Measurements from ENCODE around the gene SPATA13. TPM values are rescaled to one million over a fixed set of nuclear protein-coding genes. Genes with fewer than 3 reads are reported as not detected.
"Not testable (repeated sequence)": the region's sequence is repeated elsewhere in the genome, so short reads cannot be mapped to it uniquely, and the experiment has no call there.

The SPATA13 gene
- total RNA-seq, 2 donors from 2014 or later = 8.5 to 8.8 TPM

DNA sequence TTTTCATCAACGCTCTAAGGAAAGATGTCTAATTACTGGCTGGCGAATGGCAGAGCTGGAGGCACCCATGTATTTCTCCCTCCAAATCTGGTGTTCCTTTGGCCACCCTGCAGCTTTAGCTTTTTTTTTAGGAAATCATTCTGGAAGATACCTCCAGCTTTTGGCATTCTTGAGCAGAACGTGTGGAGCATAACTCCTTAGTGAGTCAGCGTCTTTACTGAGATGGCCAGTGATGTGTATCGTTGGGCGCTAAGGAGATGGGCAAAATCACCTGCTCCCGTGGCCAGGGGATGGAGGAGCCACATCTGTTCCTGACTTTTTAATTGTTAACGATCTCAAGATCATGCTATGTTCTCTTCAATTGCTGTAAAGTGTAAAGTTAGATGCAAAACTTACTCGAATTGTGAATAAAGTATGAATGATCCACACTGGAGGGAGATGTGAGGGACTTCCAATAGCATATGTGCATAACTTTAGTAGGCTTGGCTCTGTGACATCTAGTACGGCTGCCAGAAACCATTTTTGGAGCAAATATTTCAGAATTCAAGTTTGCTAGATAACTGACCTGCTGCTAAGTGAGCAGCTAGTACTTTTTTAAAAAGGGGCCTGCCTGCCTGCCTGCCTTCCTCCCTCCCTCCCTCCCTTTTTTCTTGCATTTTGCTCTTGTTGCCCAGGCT, 124.5 kb downstream of the SPATA13 start:
- DNase-seq (ENCODE audit: low spot score) = no peak
- intact Hi-C loops (cut with DNase I) = no loop called here

DNA sequence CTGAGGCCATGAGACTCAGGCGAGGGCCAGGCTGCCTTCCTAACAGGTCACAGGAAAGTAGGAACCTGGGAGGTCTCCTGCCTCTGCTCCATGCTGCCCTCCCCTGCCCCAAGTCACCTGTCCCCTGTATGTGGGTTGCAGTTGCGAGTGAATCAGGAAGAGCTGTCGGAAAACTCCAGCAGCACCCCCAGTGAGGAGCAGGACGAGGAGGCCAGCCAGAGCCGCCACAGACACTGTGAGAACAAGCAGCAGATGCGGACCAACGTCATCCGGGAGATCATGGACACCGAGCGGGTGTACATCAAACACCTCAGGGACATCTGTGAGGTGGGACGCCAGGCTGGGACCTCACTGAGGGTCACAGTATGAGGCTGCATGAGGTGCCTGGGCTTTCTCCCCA, 126.1 kb downstream of the SPATA13 start:
- intact Hi-C loops (cut with DNase I) = no loop called here
- DNase-seq (ENCODE audit: low spot score) = no peak

DNA sequence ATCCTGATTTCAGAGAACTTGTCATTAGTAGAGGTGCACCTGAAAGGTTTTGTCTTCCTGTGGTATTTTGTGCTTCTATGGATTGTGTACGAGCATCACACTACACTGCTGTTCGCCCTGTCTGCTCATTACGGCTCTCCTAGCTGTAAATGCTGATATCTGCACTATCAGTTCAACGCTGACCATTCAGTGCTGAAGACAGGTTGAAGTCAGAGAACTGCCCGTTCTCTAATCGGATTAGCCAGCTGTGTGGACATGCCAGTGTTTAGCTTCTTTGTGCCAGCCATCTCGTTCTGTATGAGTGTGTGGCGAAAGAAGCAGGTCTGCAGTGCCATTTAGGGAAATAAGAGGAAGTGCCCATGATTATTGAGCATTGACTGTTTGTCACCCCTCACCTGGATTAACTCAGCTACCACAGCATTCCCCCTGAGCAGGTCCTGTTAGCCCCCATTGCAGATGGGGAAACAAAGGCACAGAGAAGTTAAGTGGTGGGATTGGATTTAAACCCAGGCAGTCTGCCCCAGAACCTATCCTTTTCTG, 127.3 kb downstream of the SPATA13 start:
- DNase-seq (ENCODE audit: low spot score) = no peak
- intact Hi-C loops (cut with DNase I) = no loop called here

DNA sequence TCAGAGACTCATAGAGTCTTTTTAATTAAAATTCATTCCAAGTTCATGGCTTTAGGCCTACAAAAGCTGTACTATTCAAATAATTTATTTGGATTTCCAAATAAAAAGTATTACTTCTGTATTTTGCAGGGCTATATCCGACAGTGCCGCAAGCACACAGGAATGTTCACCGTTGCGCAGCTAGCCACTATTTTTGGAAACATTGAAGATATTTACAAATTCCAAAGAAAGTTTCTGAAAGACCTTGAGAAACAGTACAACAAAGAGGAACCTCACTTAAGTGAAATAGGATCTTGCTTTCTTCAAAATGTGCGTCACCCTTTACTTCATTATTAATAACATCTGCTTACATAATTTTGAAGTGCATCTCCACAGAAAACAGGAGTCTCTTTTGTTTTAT, 128.3 kb downstream of the SPATA13 start:
- no peak for DNase-seq (ENCODE audit: low spot score)
- intact Hi-C loops (cut with DNase I) = no loop called here

DNA sequence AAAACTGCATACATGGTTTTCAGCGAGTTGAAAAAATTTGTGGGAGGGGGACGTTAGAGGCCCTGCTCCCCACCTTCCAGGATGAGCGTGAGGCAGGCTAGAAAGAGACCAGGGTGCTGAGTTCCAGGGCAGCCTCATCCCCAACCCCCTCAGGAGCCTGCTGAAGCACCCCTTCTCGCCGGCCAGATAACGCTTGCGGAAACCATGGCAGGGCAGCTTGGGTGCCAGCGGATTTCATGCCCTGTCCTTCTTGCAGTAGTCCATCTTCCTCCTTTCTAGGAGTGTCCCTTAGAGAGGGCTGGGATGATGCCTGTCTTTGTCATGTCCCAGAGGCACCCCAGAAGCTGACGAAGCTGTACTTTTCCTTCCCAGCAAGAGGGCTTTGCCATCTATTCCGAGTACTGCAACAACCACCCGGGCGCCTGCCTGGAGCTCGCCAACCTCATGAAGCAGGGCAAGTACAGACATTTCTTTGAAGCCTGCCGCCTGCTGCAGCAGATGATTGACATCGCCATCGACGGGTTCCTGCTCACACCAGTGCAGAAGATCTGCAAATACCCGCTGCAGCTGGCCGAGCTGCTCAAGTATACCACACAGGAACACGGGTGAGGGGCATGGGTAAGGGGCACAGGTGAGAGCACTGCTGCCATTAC, 129.9 kb downstream of the SPATA13 start:
- intact Hi-C loops (cut with DNase I) = no loop called here
- DNase-seq (ENCODE audit: low spot score) = no peak

DNA sequence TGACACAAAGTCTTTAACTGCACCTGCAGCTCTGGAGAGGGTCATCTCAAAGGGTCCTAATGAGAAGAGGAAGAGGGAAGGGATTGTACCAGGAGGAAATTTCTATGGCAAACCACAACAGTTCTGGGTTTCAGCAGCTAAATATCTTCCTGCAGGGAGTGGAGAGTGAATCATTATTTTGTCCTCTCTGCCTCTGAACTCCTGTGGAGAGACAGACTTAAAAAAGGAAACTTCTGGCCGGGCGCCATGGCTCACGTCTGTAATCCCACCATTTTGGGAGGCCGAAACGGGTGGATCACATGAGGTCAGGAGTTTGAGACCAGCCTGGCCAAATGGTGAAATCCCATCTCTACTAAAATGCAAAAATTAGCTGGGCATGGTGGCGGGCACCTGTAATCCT, 132.0 kb downstream of the SPATA13 start:
- intact Hi-C loops (cut with DNase I) = no loop called here

DNA sequence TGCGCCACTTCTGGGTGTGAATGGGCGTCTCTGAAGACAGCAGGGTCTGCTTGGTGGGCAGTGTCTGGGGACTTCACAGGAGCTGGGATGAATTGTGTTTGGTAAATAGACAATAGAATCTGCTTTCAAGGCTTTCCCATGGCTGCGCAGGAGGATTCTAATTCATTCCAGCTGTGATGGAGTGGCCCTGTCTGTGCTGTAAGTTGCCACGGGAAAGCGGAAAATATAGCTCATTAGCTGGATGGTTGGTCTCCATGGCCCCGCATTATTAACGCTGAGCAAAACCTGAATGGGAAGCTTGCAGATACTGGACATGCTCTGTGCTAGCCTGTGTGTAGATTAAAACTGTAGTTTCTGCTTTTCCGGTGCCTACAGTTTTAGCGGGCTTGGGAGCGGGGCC, 133.2 kb downstream of the SPATA13 start:
- intact Hi-C loops (cut with DNase I) = no loop called here
- no peak for DNase-seq (ENCODE audit: low spot score)

More for the DNA sequence above, 132.0 kb downstream of the SPATA13 start:
- DNase-seq (ENCODE audit: low spot score) = no peak

DNA sequence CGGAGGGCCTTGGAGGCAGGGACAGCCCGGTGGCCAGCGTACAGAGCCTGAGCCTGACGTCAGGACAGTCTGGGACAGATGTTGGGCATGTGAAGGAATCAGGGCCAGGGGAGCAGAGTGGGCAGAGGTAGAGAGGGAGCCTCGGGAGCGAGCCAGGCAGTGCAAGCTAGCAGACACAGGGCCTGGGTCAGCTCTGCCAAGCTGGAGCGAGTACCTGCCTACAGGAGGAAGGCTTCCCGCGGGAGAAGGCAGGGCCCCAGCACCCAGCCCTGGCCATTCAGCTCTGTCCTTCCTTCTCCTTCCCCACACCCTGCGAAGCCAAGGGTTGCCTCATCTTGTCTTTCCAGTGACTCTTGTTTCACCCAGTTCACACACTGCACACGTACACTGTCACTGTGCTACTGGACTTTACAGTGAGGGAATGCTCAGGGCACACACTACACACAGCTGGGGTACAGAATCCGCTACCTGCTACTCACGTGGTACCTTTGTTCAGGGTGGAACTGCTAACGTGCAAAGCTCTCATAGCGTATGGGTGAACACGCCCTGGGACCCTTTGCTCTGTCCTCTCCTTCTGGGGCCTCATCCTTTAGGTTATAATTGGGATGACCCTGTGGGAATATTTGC, 139.1 kb downstream of the SPATA13 start:
- intact Hi-C loops (cut with DNase I) = no loop called here
- no peak for DNase-seq (ENCODE audit: low spot score)

DNA sequence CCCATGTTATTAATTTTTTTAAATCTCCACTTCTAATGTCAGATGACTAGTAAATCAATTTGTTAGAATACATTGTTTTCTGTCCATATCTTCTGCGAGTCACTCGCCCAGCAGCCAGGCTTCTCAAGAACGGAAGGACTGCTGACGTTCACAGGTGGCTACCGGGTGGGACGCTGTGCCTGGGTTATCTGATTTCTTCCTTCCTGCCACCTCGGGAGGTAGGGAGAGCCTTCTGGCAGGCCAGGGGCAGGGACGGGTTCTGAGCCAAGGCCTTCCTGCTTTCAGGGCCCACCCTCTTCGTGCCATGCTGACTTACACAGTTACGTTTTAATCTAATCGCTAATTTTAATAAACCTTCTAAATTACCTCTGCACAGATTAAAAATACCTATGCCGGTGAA, 140.9 kb downstream of the SPATA13 start:
- no peak for DNase-seq (ENCODE audit: low spot score)

DNA sequence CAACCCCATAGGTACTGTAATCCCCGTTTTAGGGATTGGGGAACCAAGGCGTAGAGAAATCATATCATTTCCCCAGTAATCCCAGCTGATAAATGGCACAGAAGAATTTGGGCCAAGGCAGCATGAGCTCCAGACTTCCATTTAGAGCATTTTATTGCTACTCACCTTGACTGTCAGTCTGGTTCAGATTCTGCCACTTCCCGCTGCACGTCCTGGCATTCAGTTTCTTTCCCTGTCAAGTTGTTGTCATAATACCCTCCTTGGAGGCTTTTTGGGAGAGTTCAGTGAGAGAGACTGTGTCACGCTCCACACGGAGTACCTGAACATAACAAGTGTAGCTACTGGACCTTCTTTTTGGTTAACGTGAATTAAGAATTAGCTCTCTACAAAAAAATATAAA, 141.4 kb downstream of the SPATA13 start:
- no peak for DNase-seq (ENCODE audit: low spot score)
- intact Hi-C loops (cut with DNase I) = no loop called here

More for the DNA sequence above, 140.9 kb downstream of the SPATA13 start:
- intact Hi-C loops (cut with DNase I) = no loop called here

DNA sequence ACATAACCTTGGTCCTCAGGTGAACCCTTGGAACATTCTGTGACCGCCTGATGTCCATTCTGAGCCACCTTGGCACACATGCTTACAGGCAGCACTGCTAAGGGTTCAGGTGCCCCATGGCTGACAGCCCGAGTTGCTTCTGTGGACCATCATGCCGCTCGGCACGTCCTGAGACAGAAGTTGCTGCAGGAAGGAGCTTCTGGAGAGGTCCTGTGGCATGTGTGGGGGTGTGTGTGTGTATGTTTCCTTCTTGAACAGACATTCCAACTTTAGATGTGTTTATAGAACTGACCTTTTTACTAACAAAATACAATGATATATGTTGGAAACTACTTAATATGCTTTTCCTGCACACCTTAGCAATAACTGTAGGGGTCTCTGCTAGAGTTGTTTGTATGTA, 144.1 kb downstream of the SPATA13 start:
- DNase-seq (ENCODE audit: low spot score) = no peak
- intact Hi-C loops (cut with DNase I) = no loop called here

DNA sequence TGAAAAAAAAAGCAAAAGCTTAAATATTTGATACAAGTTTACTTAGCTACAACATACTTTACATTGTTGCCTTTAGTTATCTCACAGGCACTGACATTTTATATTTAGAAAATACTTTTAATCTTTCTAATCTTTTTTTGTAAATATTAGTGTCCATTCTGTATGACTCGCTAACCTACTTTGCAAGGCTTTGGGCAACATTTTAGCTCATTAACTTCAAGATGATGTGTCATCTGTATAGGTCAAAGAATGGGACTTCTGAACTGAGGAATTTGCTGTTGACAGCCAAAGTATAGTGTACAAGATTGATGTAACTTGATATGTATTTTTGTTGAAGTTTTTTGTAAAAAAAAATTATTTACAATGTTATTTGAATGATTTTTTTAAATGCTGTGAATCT, 146.1 kb downstream of the SPATA13 start:
- intact Hi-C loops (cut with DNase I) = no loop called here
- DNase-seq (ENCODE audit: low spot score) = no peak

DNA sequence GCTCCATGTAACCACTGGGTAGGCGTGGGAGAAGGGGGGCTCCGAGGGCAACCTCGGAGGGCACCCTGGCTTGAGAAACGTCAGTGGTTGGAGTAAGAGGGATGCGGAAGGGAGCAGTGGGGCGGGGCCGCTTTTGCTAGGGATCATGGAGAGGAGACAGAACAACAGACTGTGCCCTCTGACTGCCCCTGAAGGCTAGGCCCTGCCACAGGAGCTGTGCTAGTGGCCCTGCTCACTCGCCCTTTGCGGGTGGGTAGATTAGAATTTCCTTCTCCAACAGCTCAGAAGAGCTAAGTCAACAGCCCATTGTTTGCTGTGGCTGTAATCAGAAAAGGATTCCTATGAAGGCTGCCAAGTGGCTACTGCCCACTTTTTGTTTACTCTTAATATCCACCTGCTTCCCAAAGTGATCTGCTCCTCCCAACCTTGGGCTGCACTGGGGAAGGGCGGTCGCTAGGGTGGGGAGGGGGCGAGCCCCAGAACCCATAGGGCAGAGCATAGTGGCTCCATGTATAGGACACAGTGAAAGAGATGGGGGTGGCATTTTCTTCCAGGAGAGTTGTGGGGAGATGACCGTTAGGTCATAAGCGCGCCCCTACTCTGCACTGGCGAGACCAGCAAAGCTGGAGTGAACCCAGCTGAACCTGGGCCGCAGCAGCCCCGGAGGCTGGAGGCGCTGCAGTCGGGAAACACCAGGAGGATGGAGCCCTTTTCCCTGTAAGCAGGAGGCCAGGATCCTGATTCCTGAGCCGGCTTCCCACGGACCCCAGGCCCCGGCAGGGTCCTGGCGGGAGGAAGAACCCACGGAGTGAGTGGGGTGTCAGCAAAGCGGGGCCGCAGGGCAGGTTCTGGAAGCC, 146.9 kb downstream of the SPATA13 start:
- no peak for DNase-seq (ENCODE audit: low spot score)
- intact Hi-C loops (cut with DNase I) = no loop called here

DNA sequence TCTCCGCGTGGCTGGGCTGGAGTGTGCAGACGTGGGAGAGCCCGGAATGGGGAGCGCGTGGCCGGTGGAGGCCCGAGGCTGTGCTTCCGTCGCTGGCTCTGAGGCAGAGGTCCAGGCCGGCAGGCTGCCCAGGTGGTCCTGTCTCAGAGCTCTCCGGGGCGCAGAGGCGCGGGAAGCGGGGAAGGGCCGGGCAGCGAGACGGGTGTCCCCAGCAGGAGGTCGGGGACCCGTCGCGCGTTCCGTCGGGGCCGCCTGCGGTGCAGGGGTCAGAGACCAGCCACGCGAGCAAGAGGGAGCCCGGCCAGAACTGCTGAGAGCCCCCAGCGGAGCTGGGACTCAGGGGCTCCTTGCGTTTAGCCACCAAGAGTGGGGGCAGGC, 147.5 kb downstream of the SPATA13 start:
- DNase-seq (ENCODE audit: low spot score) = no peak
- intact Hi-C loops (cut with DNase I) = no loop called here

DNA sequence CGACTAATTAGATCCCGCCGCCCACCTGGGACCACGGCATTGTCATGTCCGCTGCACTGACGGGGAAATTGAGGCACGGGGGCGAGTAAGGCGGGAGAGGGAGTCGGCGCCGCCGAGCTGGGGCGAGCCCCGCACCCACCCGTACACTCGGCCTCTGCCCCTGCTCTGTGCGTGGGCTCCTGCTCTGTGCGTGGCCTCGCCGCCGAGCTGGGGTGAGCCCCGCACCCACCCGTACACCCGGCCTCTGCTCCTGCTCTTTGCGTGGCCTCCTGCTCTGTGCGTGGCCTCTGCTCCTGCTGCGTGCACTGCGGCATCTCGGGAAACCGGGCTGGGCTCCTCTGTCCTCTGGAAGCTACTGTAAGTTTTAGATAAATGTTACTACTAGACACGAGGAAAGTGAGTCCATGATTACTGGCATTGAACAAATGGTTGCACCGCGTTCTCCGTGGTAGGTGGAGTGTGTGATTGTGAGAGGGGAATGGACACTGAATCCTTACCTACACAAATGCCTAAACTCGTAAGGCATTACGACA, 148.0 kb downstream of the SPATA13 start:
- DNase-seq (ENCODE audit: low spot score) = no peak
- intact Hi-C loops (cut with DNase I) = no loop called here

DNA sequence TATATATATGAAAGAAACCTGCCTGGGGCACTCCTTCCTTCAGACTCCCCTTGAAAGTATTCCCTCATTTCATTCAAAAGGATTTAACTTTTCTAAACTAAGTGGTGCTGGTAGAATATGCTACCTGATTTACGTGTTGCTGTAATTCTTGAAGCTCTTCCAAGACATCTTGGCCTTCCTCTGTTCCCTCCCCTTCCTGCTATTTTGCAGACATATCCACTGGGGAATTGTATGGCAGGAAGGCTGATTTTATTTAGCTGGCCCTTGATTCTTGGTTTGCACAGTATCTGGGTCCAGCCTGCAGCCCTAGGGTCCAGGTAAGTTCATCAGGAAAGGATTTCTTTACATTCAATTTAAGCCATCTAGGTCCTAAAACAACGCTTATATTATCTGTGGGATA, 148.8 kb downstream of the SPATA13 start, which contains the start of gene C1QTNF9:
C1QTNF9 (plus strand) TSS at position 281 of the 400 bp plus-strand sequence. CDS start 6,424 bp downstream, outside the sequence.
- DNase-seq (ENCODE audit: low spot score); intact Hi-C loops (cut with DNase I): not testable (repeated sequence)

DNA sequence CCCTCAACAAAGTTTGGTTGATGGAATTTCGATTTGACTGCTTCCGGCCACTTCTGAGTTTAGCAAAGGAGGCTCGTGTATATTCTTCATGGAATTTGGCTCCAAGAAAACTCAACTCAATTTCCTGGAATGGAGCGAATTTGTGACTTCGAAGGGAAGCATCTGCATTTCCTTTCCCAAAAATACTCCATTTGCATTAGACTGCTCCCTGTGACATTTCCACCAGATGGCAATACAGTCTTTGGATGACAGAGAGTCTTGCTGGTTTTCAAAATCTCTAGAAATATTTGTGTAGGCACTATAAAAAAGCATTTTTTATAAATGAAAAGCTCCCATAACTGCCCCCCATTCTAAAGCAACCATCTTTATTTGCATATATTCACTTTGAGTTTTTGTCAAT, 152.9 kb downstream of the SPATA13 start:
- no peak for DNase-seq (ENCODE audit: low spot score)
- intact Hi-C loops (cut with DNase I) = no loop called here

DNA sequence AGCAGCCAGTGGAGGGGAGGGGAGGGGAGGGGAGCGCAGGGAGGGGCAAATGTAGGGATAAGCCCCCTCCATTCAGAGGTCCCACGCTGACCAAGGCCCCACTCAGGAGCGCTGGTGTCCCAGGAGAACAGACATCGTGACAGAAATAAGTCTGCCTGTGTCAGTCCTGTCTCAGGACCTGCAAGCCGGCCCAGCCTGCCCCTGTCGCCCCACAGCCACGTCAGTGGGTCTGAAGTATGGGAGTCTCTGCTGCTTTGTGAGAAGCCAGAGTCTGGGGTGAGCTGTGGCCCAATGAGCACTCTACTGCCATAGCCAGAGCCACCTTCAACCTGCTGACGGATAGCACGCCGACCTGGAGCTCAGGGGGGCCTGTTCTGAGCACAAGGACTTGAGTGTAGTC, 157.3 kb downstream of the SPATA13 start:
- intact Hi-C loops (cut with DNase I); DNase-seq (ENCODE audit: low spot score): not testable (repeated sequence)

DNA sequence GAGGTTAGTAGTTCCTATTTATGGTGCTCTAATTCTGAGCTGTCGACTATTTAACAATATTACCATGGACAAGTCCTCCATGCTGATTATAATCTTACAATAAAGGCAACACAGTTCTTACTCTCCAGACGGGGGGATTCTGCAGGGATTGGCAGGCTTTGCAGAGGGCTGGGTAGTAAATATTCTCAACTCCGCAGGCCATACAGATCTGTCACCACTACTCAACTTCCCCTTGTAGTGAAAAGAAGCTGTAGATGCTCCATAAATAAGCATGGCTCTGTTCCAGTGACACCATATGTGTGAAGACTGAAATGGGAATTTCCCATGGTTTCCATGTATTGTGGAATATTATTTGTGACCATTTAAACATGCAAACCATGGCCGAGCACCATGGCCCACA, 158.4 kb downstream of the SPATA13 start:
- intact Hi-C loops (cut with DNase I); DNase-seq (ENCODE audit: low spot score): not testable (repeated sequence)

Measured in posterior vena cava (tissue), 2 donors.